Measurements from ENCODE around the gene SH3BP1.

GRCh38 chr22:37634417-37634924 lies 5.0 kb upstream of the SH3BP1 start:
- TF ChIP-seq CTCF (IDR thresholded peaks at IDR 0.05) (no peak), ZFX (IDR thresholded peaks at IDR 0.05; ENCODE audit: borderline replicate concordance) (no peak)

Data from 22Rv1 (cell line).